HG03175 (cell line): Measurements from ENCODE around the gene FRMD7.
"Not testable (repeated sequence)": the region's sequence is repeated elsewhere in the genome, so short reads cannot be mapped to it uniquely, and the experiment has no call there.

ENCODE experiments used
- ATAC-seq: cut with Tn5 transposase; IDR thresholded peaks from one replicate; pipeline ENCODE4 v1.9.1; 2021; ENCODE audit warnings: mild to moderate bottlenecking, moderate library complexity; ENCODE audit not compliant: unreplicated experiment

FRMD7 gene

GRCh38 chrX:132093239-132093860 is 34.5 kb downstream of the FRMD7 start:
- ATAC-seq, result no peak

- peak; percentile 80 for ATAC-seq
Observed at GRCh38 chrX:132092439-132093065, 35.3 kb downstream of the FRMD7 start.

- no peak for ATAC-seq
Observed at GRCh38 chrX:132090403-132091159, 37.2 kb downstream of the FRMD7 start.

GRCh38 chrX:132088864-132089263 is 39.0 kb downstream of the FRMD7 start:
- ATAC-seq, result no peak

- no peak for ATAC-seq
Observed at GRCh38 chrX:132086672-132087071, 41.1 kb downstream of the FRMD7 start.

GRCh38 chrX:132085786-132086185 is 42.0 kb downstream of the FRMD7 start:
- ATAC-seq, result no peak

- no peak for ATAC-seq
Observed at GRCh38 chrX:132077912-132078311, 49.9 kb downstream of the FRMD7 start.

- ATAC-seq, result no peak
Observed at GRCh38 chrX:132077414-132077813, 50.4 kb downstream of the FRMD7 start.

- ATAC-seq, result no peak
Observed at GRCh38 chrX:132071254-132071653, 56.6 kb downstream of the FRMD7 start.

GRCh38 chrX:132068405-132068804 is 59.4 kb downstream of the FRMD7 start:
- no peak for ATAC-seq

- ATAC-seq, result no peak
Observed at GRCh38 chrX:132063862-132064261, 64.0 kb downstream of the FRMD7 start.

- ATAC-seq, result no peak
Observed at GRCh38 chrX:132063334-132063733, 64.5 kb downstream of the FRMD7 start.

- no peak for ATAC-seq
Observed at GRCh38 chrX:132059973-132060540, 67.8 kb downstream of the FRMD7 start.

- no peak for ATAC-seq
Observed at GRCh38 chrX:132058975-132059374, 68.8 kb downstream of the FRMD7 start.

- ATAC-seq, result no peak
Observed at GRCh38 chrX:132058050-132058449, 69.8 kb downstream of the FRMD7 start.

GRCh38 chrX:132051778-132052177 is 76.0 kb downstream of the FRMD7 start:
- ATAC-seq, result not testable (repeated sequence)

- no peak for ATAC-seq
Observed at GRCh38 chrX:132046533-132046932, 81.3 kb downstream of the FRMD7 start.

GRCh38 chrX:132045456-132045855 is 82.4 kb downstream of the FRMD7 start:
- no peak for ATAC-seq

GRCh38 chrX:132044953-132045352 is 82.9 kb downstream of the FRMD7 start:
- ATAC-seq, result no peak

- no peak for ATAC-seq
Observed at GRCh38 chrX:132043977-132044376, 83.8 kb downstream of the FRMD7 start.

GRCh38 chrX:132041015-132041414 is 86.8 kb downstream of the FRMD7 start:
- no peak for ATAC-seq

- no peak for ATAC-seq
Observed at GRCh38 chrX:132040066-132040465, 87.8 kb downstream of the FRMD7 start.
